Stimulated activated CD4-positive, alpha-beta T cell treated with anti-CD3 and anti-CD28 coated beads, TNF-alpha, amount 100 ng/mL, for 24 hours (primary cell): Measurements from ENCODE around the gene TNRC6C.

Experiments
- DNase-seq, 3 experiments: peaks; one replicate each; pipeline ENCODE4 v3.0.0-alpha.2; 2020; ENCODE audit warnings: low read depth in 3 of 3

TNRC6C gene

DNA sequence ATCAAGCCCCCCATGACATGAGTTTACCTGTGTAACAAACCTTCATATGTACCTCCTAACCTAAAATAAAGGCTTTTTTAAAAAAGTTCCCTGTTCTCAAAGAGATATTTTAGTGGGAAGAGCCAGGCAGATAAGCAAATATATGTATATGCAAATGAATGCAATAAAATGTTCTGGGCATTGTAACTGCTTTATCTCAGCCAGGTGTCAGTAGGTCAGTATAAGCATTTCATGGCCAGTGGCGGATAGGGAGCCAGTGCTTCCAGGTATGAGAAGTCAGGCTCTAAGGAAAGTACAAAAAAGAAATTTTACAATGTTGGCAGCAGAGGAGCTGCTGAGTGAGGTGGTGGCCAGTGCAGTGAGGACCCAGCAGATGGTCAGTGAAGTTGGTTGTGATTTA is 53.9 kb downstream of the TNRC6C start:
- DNase-seq: no peak

DNA sequence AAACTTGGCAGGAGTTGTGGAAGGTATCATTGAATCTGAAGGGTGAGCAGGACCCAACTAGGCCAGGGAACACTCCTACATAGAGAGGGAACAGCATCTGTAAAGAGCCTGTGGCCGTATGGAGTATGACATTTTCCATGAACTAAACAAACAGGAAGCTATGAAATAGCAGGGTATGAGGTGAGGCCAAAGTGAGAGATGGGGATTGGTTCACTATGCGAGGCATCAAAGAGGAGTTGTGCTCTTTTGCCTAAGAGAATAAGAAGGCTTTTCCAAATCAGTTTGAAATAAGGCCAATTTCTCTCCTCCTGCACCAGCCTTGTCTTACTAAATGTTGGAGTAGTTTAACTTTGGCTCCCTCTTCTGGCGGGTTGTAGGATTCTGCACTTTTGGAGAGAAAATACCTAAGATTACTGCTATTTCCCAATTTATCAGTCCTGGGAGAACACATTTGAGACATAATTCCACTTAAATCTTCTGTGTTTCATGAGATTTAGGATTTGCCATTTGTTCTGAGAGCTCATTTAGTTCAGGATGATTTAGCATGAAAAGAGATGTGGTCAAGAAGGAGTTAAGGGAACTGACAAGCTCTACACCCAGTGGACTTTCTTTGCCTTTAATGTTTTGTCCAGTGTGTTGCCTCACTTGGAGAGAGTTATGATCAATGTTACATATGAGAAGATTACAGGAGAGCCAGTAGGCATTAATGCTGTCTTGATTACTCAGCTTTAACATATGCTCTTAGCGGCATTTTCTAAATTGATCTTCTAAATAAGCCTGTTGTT is 55.4 kb downstream of the TNRC6C start:
- peak in 2 of 3 experiments; percentile 17 to 24 for DNase-seq

DNA sequence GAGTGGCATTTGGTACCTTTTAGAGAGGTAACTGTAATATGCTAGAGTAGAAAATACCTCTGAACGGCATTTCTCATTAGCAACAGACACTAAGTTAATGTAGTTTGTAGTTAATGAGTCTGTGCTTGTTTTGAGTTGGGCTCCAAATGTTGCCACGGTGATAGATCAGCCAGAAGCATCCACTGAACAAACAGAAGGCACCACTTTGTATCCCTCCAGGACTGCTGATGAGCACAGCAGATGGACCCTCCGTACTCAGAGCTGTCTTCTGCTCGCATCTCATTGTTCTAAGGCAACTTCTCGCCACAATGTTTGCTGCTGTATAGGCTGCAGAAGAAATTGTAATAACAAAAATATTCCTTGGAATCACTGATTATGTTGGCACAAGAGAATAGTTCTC is 56.1 kb downstream of the TNRC6C start:
- no peak for DNase-seq

DNA sequence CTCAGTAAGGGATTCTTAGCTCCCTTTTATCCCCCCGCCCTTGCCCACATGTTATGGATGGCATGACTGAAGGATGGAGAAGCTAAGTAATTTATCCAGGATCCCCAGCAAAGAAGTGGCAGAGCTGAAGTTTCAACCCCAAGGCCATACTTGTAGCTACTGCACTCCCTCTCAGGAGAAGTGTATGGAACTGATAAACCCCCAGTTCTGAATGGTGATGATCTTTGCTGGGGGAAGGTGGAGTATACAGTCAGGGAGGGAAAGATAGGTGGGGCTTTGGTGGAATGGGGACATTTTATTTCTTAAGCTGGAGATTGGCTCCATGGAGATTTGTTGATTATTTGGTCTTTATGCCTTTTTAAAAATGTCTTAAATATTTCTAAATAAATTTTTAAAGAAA is 58.3 kb downstream of the TNRC6C start:
- DNase-seq: no peak

DNA sequence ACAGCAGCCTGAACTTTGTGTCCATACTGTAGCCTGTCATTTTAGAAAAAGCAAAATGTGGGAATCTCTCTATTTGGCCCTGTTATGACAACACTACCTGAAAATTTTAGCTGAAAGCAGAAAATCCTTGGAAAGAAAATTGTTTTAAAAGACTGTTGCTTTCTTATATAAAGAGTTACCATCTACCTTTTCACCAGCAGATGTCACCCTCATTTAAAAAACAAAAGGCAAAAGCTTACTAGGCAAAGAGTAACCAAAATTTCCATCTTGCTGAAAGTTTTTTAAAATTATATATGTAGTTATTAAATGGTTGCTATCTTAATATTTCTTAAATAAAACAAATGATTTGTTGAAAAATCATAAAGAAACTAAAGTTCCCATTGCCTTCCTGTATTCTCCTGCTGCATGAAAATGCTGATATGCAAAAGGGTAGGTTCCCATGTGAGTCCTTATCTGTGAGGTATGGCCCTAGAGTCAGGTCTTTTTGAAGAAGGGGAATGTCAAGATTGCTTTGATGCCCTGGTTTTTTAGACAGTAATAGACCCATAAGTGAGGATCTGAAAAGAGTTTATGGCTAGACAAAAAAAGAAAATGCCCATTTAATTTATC is 61.0 kb downstream of the TNRC6C start:
- DNase-seq: no peak

DNA sequence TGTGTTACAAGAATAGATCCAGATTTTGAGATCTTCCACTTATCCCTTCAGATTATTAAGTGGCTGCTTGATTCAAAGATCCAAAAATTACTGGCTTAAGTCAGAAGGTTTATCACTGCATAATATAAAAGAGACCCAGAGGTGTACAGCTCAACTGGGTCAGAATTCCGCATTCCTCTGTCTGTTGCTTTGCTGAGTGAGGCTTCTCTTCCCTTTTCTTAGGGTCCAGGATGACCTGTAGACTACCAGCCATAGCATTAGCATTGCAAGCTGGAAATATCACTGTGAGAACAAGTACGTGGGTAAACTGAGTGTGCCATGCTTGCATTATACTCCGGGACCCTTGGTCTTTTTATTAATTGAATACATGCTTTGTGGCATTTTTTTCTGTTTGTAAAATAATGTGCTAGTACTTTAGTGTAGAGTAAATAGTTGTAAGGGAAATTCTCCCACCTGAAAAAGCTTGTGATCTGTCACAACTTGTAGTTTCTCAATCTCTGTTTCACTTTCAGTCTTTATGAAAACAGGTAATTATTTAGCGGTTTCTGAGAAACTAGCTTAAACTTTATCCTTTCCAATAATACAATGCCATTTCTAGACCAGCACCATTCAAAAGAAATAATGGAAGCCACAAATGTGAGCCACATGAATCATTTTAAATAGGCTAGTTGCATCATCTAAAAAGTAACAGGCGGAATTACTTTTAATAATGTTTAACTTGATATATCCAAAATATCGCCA is 61.6 kb downstream of the TNRC6C start:
- DNase-seq: no peak

DNA sequence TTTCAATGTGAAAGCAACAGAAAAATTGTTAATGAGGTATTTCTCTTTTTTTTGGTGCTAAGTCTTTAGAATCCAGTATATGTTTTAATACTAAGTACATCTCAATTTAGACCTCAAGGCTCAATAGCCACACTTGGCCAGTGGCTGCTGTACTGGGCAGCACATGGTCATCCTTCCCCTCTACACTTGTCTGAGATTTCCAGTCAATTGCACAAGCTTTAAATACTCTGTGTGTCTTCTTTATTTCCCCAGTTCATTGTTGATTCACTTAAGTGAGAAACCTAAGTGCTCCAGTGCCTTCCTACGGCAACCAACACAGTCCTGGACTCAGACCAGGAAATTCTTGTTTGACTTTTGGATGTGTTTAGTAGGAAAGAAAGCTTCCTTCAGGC is 62.2 kb downstream of the TNRC6C start:
- DNase-seq: no peak

DNA sequence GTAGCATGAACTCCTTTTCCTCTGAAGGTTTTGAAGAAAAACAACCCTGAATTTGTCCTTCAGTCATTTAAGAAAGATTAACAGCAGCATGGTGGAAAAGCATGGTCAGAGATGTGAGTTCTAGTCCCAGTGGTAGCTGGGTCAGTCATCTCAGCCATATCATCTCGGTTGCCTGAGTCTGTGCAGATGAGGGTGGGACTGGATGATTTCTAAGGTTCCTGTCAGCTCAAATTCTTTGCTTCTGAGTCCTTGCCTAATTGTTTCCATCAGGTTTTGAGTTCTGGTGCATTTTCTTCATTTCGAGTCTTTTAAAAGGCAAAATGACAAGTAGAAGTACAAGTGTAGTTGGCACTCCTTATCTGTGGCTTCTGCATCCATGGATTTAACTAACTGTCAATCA is 63.9 kb downstream of the TNRC6C start:
- no peak for DNase-seq

DNA sequence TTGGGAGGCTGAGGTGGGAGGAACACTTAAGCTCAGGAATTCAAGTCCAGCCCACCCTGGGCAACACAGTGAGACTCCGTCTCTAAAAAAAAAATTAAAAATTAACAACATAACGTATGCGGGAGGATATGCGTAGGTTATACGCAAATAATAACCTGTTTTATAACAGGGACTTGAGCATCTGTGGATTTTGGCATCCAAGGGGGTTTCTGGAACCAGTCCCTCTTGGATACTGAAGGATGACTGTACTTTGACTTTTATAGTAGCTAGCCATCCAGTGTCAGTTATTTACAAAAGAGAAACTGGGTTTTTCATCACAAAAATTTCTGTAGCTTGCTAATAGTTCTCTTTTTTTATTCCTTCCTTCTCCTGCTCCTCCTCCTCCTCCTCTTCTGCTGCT is 64.5 kb downstream of the TNRC6C start:
- DNase-seq: no peak

DNA sequence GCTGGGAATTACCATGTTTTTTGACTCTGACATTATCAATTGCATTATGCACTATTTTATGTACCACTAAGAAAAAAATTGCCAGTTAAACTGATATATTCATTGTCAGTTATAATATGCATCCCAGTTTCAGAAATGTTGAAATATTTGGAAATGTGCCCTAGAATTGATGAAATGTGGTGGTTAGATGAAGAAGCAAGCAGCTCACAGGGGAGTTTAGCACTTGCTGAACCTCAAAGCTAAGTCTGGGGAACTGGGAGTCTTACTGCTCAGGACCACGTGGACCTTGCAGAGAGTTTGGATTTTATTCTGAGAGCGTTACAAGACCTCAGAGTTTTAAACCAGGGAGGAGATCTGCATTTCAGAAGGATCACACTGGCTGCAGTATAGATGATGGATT is 67.9 kb downstream of the TNRC6C start:
- DNase-seq: no peak

DNA sequence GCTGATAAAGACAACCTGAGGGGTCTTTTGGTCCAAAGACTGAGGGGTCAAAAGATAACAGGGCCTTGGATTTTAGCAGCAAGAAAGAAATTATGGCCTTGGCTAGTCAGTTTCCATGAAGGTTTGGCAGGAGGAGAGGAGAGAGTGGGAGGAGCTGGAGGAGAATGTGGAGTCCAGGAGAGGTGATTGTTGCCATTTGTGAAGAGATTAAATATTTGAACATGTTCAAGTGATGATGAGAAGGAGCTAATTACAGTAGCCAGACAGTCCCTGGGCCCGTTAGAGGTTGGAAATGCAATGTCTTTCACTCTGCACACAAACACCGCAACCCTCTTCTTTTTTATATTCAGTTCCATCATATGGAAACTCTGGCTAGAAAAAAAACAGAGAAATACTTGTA is 68.6 kb downstream of the TNRC6C start:
- no peak for DNase-seq

DNA sequence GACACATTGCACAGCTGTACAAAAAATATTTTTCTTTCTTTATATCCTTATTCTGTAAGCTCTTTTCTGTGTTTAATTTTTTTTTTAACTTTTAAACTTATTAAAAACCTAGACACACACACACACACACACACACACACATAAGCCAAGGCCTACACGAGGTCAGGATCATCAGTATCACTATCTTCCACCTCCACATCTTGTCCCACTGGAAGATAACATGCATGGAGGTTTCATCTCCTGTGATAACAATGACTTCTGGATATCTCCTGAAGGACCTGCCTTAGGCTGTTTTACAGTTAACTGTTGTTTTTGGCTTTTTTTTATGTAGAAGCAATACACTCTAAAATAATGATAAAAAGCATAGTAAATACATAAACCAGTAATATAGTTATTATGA is 71.2 kb downstream of the TNRC6C start:
- no peak for DNase-seq

DNA sequence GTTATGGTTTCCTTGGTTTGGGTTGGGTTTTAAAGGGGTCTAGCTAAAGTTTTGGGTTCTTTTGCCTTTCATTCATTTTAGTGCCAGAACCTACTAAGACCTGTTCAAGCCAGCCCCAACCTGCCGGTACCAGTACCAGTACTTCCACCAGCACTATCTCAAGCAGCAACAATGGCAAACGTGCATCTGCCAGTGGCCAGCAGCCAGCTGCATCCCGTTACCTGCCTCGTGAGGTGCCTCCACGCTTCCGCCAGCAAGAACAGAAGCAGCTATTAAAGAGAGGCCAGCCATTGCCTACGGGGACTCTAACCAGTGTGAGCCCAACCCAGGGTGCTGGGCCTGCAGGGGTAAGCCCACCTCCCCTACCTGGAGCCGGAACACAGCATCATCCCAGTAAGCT is 72.9 kb downstream of the TNRC6C start:
- DNase-seq: no peak

DNA sequence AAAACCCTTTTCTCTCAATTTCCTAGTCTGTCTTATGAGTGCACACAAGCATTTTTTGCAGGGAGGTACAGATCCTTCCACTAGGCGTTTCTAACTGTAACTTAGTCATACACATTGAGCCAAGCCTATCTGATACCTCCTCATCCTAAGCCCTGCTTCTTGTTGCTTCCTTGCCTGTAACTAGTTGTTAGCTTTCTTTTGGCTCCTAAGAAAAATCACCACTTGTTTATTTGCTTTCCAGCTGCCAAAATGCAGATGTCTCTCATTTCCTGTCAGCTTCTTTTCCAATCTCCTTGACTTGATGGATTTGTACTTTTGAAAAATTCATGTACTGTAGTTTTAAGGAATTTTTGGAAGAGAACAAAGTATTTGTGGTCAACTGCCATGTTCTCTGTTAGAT is 73.7 kb downstream of the TNRC6C start:
- no peak for DNase-seq

DNA sequence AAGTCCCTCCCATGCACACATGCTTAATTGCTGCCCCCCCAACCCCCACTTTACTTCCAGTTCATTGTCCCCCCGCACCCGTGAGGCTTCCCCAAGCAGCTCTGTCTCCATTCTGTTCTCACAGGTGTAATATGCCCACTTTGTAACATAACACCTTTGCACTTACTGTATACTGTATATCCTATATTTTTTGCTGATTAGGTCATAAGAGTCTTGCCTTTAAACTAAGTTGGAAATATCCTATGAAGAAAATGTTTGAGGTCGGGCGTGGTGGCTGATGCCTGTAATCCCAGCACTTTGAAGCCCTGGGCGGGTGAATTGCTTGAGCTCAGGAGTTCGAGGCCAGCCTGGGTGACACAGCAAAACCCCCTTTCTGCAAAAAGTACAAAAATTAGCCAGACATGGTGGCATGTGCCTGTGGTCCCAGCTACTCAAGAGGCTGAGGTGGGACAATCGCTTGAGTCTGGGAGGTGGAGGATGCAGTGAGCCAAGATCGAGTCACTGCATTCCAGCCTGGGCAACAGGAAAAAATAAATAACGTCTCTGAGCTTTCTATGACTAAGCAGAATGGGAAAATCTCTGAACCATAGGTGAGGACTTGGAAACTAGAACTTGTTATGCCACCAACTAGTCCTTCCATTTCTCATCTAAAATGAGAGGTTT is 76.1 kb downstream of the TNRC6C start:
- no peak for DNase-seq

DNA sequence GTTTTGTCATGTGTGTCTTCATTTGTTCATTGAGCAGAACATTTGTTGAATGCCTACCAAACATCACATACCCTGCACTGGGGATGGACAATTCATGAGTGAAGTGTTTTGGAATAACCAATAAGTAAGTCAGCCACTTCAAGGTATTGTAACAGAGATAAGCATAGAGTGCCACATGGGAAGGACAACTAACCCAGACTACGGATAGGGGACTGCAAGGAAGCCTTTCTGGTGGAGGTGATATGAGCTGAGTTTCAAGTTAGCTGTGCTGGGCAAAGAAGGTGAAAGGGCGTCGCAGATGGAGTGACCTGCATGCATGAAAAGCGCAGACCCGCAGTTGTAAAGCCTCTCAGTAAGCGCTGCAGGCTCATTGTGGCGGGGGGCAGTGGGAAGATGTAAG is 78.8 kb downstream of the TNRC6C start:
- DNase-seq: no peak

DNA sequence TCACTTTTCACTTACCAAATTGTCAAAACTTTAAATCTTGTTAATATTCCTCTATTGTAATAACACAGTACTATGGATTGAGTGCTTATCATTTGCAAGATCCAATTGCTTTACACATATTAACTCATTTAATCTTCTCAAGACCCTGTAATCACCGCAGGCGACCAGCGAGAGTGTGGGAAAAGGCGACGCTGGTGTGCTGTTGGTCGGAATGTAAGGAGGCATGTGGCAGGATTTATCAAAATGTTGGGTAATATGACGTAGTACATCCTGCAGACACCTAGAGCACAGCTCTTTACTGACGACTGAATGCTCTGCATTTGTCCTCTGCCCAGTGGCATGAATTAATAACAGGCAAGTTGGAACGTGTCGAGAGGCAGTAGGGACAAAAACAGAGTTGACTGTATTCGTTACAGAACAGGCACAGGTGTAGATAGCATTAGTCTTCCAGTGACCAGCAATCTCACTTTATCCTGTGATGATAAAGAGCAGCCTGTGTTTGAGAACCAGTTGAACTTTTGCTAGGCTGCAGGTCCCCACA is 80.3 kb downstream of the TNRC6C start:
- DNase-seq: no peak

DNA sequence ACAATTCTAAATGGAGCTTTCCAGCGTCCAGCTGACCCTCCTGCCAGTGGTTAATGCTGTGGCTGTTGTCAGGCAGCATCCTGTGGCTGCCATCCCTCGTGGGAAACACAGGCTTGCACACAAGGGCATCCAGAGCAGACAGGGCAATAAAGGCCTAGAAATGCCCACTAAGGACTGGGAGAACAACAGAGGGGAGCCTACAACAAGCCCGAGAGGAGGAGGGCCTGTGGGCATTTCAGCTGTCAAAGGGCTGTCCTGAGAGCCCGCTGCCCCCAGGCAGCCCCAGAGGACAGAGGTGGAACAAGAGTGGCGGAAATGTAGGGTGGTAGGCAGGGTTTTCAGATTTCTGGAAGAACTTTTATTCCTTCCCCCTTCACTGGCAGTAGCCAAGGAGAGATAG is 81.1 kb downstream of the TNRC6C start:
- no peak for DNase-seq

DNA sequence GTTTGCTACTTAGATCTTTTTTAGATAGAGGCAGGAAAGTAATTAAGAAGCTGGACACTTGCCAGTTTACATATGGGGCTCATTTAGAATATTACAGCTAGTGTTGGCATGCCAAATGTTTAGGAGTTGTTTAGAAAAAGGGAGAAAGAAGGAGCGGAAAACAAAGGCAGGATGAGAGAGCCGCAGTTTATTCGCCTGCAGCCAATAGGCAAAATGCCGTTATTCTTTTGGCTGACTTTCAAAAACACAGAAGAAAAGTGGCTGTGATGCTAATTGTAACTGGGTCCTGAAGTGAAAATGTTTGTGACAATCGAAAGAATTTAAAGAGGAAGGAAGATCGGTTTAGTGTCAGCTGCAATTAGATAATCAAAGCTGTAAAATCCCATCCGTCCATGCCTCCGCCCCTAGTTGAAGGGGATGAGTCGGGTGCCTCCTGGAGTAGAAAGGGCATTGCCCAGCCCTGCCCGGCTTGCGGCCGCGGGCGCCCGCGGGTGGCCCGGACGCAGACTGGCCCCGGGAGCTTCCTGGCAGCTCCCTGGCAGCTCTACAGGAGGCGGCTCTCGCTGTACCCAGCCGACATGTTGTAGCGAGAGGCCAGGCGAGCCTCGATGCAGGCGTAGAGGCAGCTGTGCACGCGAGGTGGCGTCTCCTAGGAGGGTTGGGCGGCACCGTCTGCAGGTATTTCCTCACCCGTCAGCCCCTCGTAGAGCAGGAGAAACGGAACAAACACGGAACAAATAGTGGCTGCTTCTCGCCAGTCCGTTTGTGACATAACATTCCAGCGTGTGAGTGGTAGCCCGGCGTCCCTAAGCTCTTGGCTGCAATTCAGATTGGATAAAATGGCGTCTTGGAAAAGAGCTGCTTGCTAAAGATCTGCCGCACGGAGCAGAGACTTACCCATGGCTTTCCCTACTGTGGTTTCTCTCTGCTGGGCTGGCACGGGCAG is 82.2 kb downstream of the TNRC6C start:
- peak in 1 of 3 experiments; percentile 11 for DNase-seq

DNA sequence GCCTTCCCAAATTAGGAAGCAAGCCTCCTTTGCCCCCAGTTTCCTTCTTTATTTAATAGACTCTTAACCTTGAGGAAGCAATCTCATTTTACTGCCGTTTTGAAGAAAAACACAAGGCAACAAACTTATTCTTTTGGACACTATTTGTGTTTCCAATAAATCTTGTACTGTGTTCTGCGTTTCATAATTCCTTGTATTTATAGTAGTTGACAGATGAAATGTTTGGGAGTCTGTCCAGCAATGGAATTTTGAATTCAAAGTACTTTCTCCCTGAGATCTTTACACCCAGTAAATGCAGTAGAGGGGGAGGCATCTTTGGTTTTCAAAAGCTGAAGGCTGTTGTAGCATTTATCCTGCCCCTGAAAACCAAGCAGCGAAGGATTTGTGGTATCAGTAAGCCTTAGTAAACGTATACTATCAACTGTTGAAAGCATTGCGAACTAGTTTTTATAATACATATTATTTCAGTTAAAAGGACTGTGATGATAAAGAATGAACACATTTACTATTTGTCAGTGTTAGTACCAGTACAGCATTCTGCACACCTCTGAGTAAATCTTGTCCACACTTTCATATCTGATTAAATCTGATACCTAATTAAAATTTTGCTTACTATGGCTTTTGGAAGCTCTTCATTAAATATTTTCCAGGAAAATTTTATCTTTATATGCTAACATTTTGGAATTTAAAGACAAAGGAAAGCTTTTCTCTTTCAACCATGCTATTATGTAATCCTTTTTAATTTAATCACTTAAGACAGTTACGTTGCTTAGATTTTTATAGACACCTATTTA is 83.1 kb downstream of the TNRC6C start:
- DNase-seq: no peak
